CD14-positive monocyte (primary cell): ENCODE results near the gene MEMO1. TPM values are rescaled to one million over a fixed set of nuclear protein-coding genes. Genes with fewer than 3 reads are reported as not detected.
"Not testable (repeated sequence)": the region's sequence is repeated elsewhere in the genome, so short reads cannot be mapped to it uniquely, and the experiment has no call there.

Source experiments
- DNase-seq, 3 donors: peaks; one replicate each; pipeline ENCODE4 v3.0.0-alpha.2; 2011 to 2022
- H2AFZ ChIP-seq: 2 replicates; pipeline ENCODE4 v1.6.0; 2012; ENCODE audit warnings: mild to moderate bottlenecking, low read depth, low read length, inconsistent platforms; ENCODE audit not compliant: insufficient read depth, poor library complexity, severe bottlenecking
- H3K27ac ChIP-seq, 2 donors: 1 replicate in 1 of 2; 2 replicates in 1 of 2; pipeline ENCODE4 v1.5.1; 2012 to 2013; ENCODE audit warnings: low read length in 2 of 2, control low read depth in 1 of 2, inconsistent platforms in 1 of 2, low read depth in 1 of 2, mild to moderate bottlenecking in 1 of 2
- H3K27me3 ChIP-seq, 2 donors: one replicate each; pipeline versions ENCODE4 v1.6.0 to v1.6.1; 2011 to 2013; ENCODE audit warnings: low read length in 2 of 2; ENCODE audit not compliant: control insufficient read depth in 2 of 2, insufficient read depth in 2 of 2
- H3K36me3 ChIP-seq, 2 donors: replicated peaks in 1 of 2; 1 replicate in 1 of 2; 2 replicates in 1 of 2; pipeline versions ENCODE4 v1.5.1 to v1.6.1; 2012 to 2013; ENCODE audit warnings: low read length in 2 of 2, control low read depth in 1 of 2, inconsistent platforms in 1 of 2, mild to moderate bottlenecking in 1 of 2; ENCODE audit not compliant: insufficient read depth in 2 of 2, control insufficient read depth in 1 of 2
- H3K4me1 ChIP-seq, 2 donors: 1 replicate in 1 of 2; 2 replicates in 1 of 2; pipeline versions ENCODE4 v1.5.1 to v1.6.1; 2012 to 2013; ENCODE audit warnings: low read length in 2 of 2, control low read depth in 1 of 2, inconsistent platforms in 1 of 2, mild to moderate bottlenecking in 1 of 2, moderate library complexity in 1 of 2; ENCODE audit not compliant: insufficient read depth in 2 of 2, control insufficient read depth in 1 of 2
- H3K4me2 ChIP-seq: replicated peaks from 2 replicates; pipeline ENCODE3; 2012; ENCODE audit warnings: low read length, moderate library complexity, mild to moderate bottlenecking; ENCODE audit not compliant: poor library complexity, severe bottlenecking; ENCODE audit errors: extremely low read depth
- H3K4me3 ChIP-seq, 3 experiments: fragments of 200-600 bp in 1 of 3; sonication (generic) in 1 of 3; replicated peaks in 1 of 3; 1 replicate in 2 of 3; 2 replicates in 1 of 3; pipeline ENCODE4 v1.5.1; 2011 to 2013; ENCODE audit warnings: low read length in 3 of 3, mild to moderate bottlenecking in 3 of 3, control low read depth in 2 of 3, low read depth in 2 of 3, inconsistent platforms in 1 of 3, moderate library complexity in 1 of 3
- H3K79me2 ChIP-seq: 2 replicates; pipeline ENCODE4 v1.6.0; 2012; ENCODE audit warnings: mild to moderate bottlenecking, control low read depth, inconsistent platforms, low read length, moderate library complexity; ENCODE audit not compliant: insufficient read depth
- H3K9ac ChIP-seq: 2 replicates; pipeline ENCODE4 v1.6.0; 2017; ENCODE audit warnings: low read length, mild to moderate bottlenecking; ENCODE audit not compliant: insufficient read depth, poor library complexity, severe bottlenecking
- H3K9me3 ChIP-seq, 2 donors: replicated peaks in 1 of 2; 1 replicate in 1 of 2; 2 replicates in 1 of 2; pipeline versions ENCODE4 v1.5.1 to v1.6.1; 2012 to 2013; ENCODE audit warnings: low read length in 2 of 2, control low read depth in 1 of 2; ENCODE audit not compliant: control insufficient read depth in 1 of 2, insufficient read depth in 1 of 2
- H4K20me1 ChIP-seq: 2 replicates; pipeline ENCODE4 v1.6.0; 2012; ENCODE audit warnings: mild to moderate bottlenecking, low read length, control low read depth, moderate library complexity; ENCODE audit not compliant: insufficient read depth
- H3K27ac Mint-ChIP-seq, 7 donors: one replicate each; pipeline ENCODE4 v1.8.0; 2020; ENCODE audit warnings: mild to moderate bottlenecking in 7 of 7, mixed read lengths in 7 of 7, moderate library complexity in 6 of 7, inconsistent platforms in 2 of 7
- H3K27me3 Mint-ChIP-seq, 3 donors: one replicate each; pipeline ENCODE4 v1.8.0; 2021 to 2022; ENCODE audit warnings: low read depth in 3 of 3, mild to moderate bottlenecking in 3 of 3, mixed read lengths in 3 of 3, moderate library complexity in 3 of 3, inconsistent platforms in 1 of 3
- H3K36me3 Mint-ChIP-seq, 2 donors: one replicate each; pipeline ENCODE4 v1.8.0; 2020; ENCODE audit warnings: mixed read lengths in 2 of 2, inconsistent platforms in 1 of 2, mild to moderate bottlenecking in 1 of 2
- H3K4me1 Mint-ChIP-seq: one replicate; pipeline ENCODE4 v1.8.0; 2020; ENCODE audit warnings: mild to moderate bottlenecking, mixed read lengths
- H3K4me3 Mint-ChIP-seq, 2 donors: one replicate each; pipeline ENCODE4 v1.8.0; 2020; ENCODE audit warnings: mild to moderate bottlenecking in 2 of 2, mixed read lengths in 2 of 2, moderate library complexity in 1 of 2
- H3K9me3 Mint-ChIP-seq, 7 donors: one replicate each; pipeline ENCODE4 v1.8.0; 2020 to 2022; ENCODE audit warnings: mixed read lengths in 7 of 7, mild to moderate bottlenecking in 6 of 7, moderate library complexity in 6 of 7, inconsistent platforms in 2 of 7
- CTCF ChIP-seq: fragments of 200-600 bp; IDR thresholded peaks from one replicate; pipeline ENCODE4 v1.8.0; 2022; ENCODE audit warnings: antibody characterized with exemption, mild to moderate bottlenecking
- WGBS: methylation state at CpG from one replicate; pipeline ENCODE4 v1.1.5; 2013; ENCODE audit warnings: missing lambda C conversion rate; ENCODE audit not compliant: insufficient coverage; 5-methylcytosine and 5-hydroxymethylcytosine counted together
- intact Hi-C, 2 donors: fragments of 100-400 bp; cut with micrococcal nuclease; formaldehyde crosslinking; loops; one replicate each; pipeline versions ENCODE4 v1.15.0 to v1.15.1; 2023
- polyA plus RNA-seq, 3 donors: library from polyadenylated mRNA; depleted of rRNA in 1 of 3; unstranded in 2 of 3; stranded (reverse) in 1 of 3; fragments of 300-500 nt in 2 of 3; fragments of >200 nt in 1 of 3; fragmentation: Illumina TruSeq in 2 of 3; gene quantifications; 1 replicate in 2 of 3; 2 replicates in 1 of 3; pipeline ENCODE4 v1.2.3, GENCODE V29; 2012 to 2021

Gene MEMO1
- polyA plus RNA-seq, 3 donors = 49.5 to 63.7 (median 57.0) TPM

GRCh38 chr2:31863867-31864266 is 146.9 kb downstream of the MEMO1 start:
- Histone ChIP-seq H3K27me3 (no peaks in the 10 kb centered on the region), H3K27ac (no peak overlapping the region), H4K20me1 (no peaks in the 10 kb centered on the region), H3K4me1 (no peaks in the 10 kb centered on the region), H3K4me2 (no peak overlapping the region), H3K4me3 (no peak overlapping the region), H3K36me3 (peaks cover 15 to 32% of the 10 kb centered on the region in 2 donors), H3K79me2 (no peaks in the 10 kb centered on the region), H2AFZ (no peak overlapping the region), H3K9me3 (no peaks in the 10 kb centered on the region), H3K9ac (no peak overlapping the region)
- no peak for TF ChIP-seq CTCF
- no peak overlapping the region for H3K27ac Mint-ChIP-seq
- H3K36me3 Mint-ChIP-seq = peaks cover 20 to 23% of the 10 kb centered on the region in 2 donors
- intact Hi-C loops = no loop called here
- 88% methylated on average over 1 of the region's 3 CpGs for WGBS
- no peaks in the 10 kb centered on the region for H3K4me1 Mint-ChIP-seq
- no peaks in the 10 kb centered on the region for H3K27me3 Mint-ChIP-seq
- no peak for DNase-seq
- H3K9me3 Mint-ChIP-seq = no peaks in the 10 kb centered on the region
- H3K4me3 Mint-ChIP-seq = no peak overlapping the region

GRCh38 chr2:31863015-31863656 is 147.7 kb downstream of the MEMO1 start:
- H3K27me3 Mint-ChIP-seq, H3K27ac Mint-ChIP-seq, H3K9ac ChIP-seq, H2AFZ ChIP-seq, H3K9me3 ChIP-seq, H3K4me1 Mint-ChIP-seq, intact Hi-C loops, DNase-seq, H3K9me3 Mint-ChIP-seq, H3K27me3 ChIP-seq, H3K4me3 Mint-ChIP-seq, H3K4me2 ChIP-seq, H3K4me3 ChIP-seq, H3K79me2 ChIP-seq, H3K4me1 ChIP-seq, H3K27ac ChIP-seq, H4K20me1 ChIP-seq: not testable (repeated sequence)
- peaks cover 15 to 25% of the 10 kb centered on the region in 2 donors for H3K36me3 ChIP-seq
- H3K36me3 Mint-ChIP-seq = peaks cover 20% of the 10 kb centered on the region in 2 donors
- WGBS = no CpG with 5 or more reads among the region's 9 CpGs
